Osteoblast (primary cell): ENCODE data around the gene SH3PXD2B. TPM values are rescaled to one million over a fixed set of nuclear protein-coding genes. Genes with fewer than 3 reads are reported as not detected.

ENCODE experiments used
- DNase-seq: peaks from one replicate; pipeline ENCODE4 v3.0.0; 2011; ENCODE audit warnings: low spot score, mixed read lengths; ENCODE audit not compliant: insufficient read length; ENCODE audit errors: missing footprints
- H2AFZ ChIP-seq: 2 replicates; pipeline ENCODE4 v1.6.0; 2011; ENCODE audit warnings: mild to moderate bottlenecking, low read length
- H3K27ac ChIP-seq: 2 replicates; pipeline ENCODE4 v1.5.1; 2011; ENCODE audit warnings: mild to moderate bottlenecking, low read depth, low read length, moderate library complexity
- H3K27me3 ChIP-seq: 2 replicates; pipeline ENCODE4 v1.6.0; 2012; ENCODE audit warnings: mild to moderate bottlenecking, control low read depth, inconsistent platforms, low read length, moderate library complexity; ENCODE audit not compliant: insufficient read depth
- H3K36me3 ChIP-seq: 2 replicates; pipeline ENCODE4 v1.5.1; 2011; ENCODE audit warnings: mild to moderate bottlenecking, low read length, control low read depth, moderate library complexity; ENCODE audit not compliant: insufficient read depth
- H3K4me1 ChIP-seq: 2 replicates; pipeline ENCODE4 v1.5.1; 2011; ENCODE audit warnings: mild to moderate bottlenecking, low read length, control low read depth, moderate library complexity; ENCODE audit not compliant: insufficient read depth
- H3K4me2 ChIP-seq: 2 replicates; pipeline ENCODE4 v1.6.0; 2011; ENCODE audit warnings: mild to moderate bottlenecking, low read length; ENCODE audit not compliant: insufficient read depth
- H3K4me3 ChIP-seq: fragments of 200-600 bp; sonication (generic); 3 replicates; pipeline ENCODE4 v1.5.1; 2012; ENCODE audit warnings: mild to moderate bottlenecking, low read length, inconsistent platforms; ENCODE audit not compliant: insufficient read depth
- H3K79me2 ChIP-seq: 2 replicates; pipeline ENCODE4 v1.6.0; 2012; ENCODE audit warnings: mild to moderate bottlenecking, low read length, control low read depth, inconsistent platforms; ENCODE audit not compliant: insufficient read depth
- H3K9me3 ChIP-seq: 2 replicates; pipeline ENCODE4 v1.5.1; 2011; ENCODE audit warnings: low read depth, low read length, control low read depth
- H4K20me1 ChIP-seq: 2 replicates; pipeline ENCODE4 v1.6.0; 2012; ENCODE audit warnings: mild to moderate bottlenecking, low read length, control low read depth; ENCODE audit not compliant: insufficient read depth
- CTCF ChIP-seq: IDR thresholded peaks from 2 replicates; pipeline ENCODE4 v1.5.1; 2011; ENCODE audit warnings: mild to moderate bottlenecking, low read depth, low read length, moderate library complexity; ENCODE audit errors: extremely low read depth
- total RNA-seq: library from RNA; depleted of rRNA; stranded (reverse); fragments of >200 nt; gene quantifications from 2 replicates; pipeline ENCODE4 v1.2.3, GENCODE V29; 2012

Gene SH3PXD2B
- total RNA-seq, 1 donor = 58.3 TPM

- Histone ChIP-seq H3K36me3 (peaks cover 40% of the 10 kb centered on the region), H3K4me3 (no peak overlapping the region), H2AFZ (no peak overlapping the region), H4K20me1 (peaks cover 5% of the 10 kb centered on the region), H3K4me1 (peaks cover 15% of the 10 kb centered on the region), H3K9me3 (no peaks in the 10 kb centered on the region), H3K79me2 (peaks cover 6% of the 10 kb centered on the region), H3K27me3 (no peaks in the 10 kb centered on the region), H3K27ac (no peak overlapping the region), H3K4me2 (no peak overlapping the region)
- TF ChIP-seq CTCF = no peak
- peak; percentile 38 for DNase-seq
Measured at GRCh38 chr5:172395483-172395882, 58.8 kb downstream of the SH3PXD2B start.

GRCh38 chr5:172389578-172390112, 64.7 kb downstream of the SH3PXD2B start:
- peaks cover 4% of the 10 kb centered on the region for H4K20me1 ChIP-seq
- H3K9me3 ChIP-seq = no peaks in the 10 kb centered on the region
- no peak overlapping the region for H3K27ac ChIP-seq
- no peak for TF ChIP-seq CTCF
- no peaks in the 10 kb centered on the region for H3K4me1 ChIP-seq
- H3K4me3 ChIP-seq = no peak overlapping the region
- H3K27me3 ChIP-seq = no peaks in the 10 kb centered on the region
- H2AFZ ChIP-seq = no peak overlapping the region
- H3K36me3 ChIP-seq = peaks cover 62% of the 10 kb centered on the region
- DNase-seq = no peak
- H3K79me2 ChIP-seq = no peaks in the 10 kb centered on the region
- H3K4me2 ChIP-seq = no peak overlapping the region

- peaks cover 4% of the 10 kb centered on the region for H4K20me1 ChIP-seq
- H3K79me2 ChIP-seq = no peaks in the 10 kb centered on the region
- H3K4me3 ChIP-seq = no peak overlapping the region
- H3K36me3 ChIP-seq = peaks cover 50% of the 10 kb centered on the region
- H3K27ac ChIP-seq = no peak overlapping the region
- no peak overlapping the region for H3K4me2 ChIP-seq
- H3K9me3 ChIP-seq = no peaks in the 10 kb centered on the region
- H3K4me1 ChIP-seq = peaks cover 5% of the 10 kb centered on the region
- TF ChIP-seq CTCF = no peak
- DNase-seq = no peak
- no peak overlapping the region for H2AFZ ChIP-seq
- H3K27me3 ChIP-seq = no peaks in the 10 kb centered on the region
Measured at GRCh38 chr5:172388246-172388733, 66.0 kb downstream of the SH3PXD2B start.

- H4K20me1 ChIP-seq = peaks cover 4% of the 10 kb centered on the region
- H2AFZ ChIP-seq = no peak overlapping the region
- peaks cover 38% of the 10 kb centered on the region for H3K36me3 ChIP-seq
- no peak overlapping the region for H3K4me3 ChIP-seq
- H3K4me2 ChIP-seq = no peak overlapping the region
- H3K27ac ChIP-seq = no peak overlapping the region
- DNase-seq = peak; percentile 63
- no peaks in the 10 kb centered on the region for H3K27me3 ChIP-seq
- H3K9me3 ChIP-seq = no peaks in the 10 kb centered on the region
- peaks cover 9% of the 10 kb centered on the region for H3K4me1 ChIP-seq
- no peak for TF ChIP-seq CTCF
- no peaks in the 10 kb centered on the region for H3K79me2 ChIP-seq
Measured at GRCh38 chr5:172385707-172386106, 68.6 kb downstream of the SH3PXD2B start.
